ENCODE results near the gene ZNF468. TPM values are rescaled to one million over a fixed set of nuclear protein-coding genes. Genes with fewer than 3 reads are reported as not detected.

The ZNF468 gene
- polyA plus RNA-seq, 2 donors = 4.5 to 5.2 TPM

Other genes with a start within 250 kb of the ZNF468 start
- 10 to 100 TPM; 17.5 to 59.7 TPM for gene ZNF83, start 219.3 kb downstream of the ZNF468 start, polyA plus RNA-seq
- gene ZNF611, start 122.6 kb downstream of the ZNF468 start, polyA plus RNA-seq = 1 to 10 TPM; 1.8 to 3.3 TPM
- gene ZNF600, start 70.8 kb downstream of the ZNF468 start, polyA plus RNA-seq = 10 to 100 TPM in 1 of 2 donors, 1 to 10 TPM in 1; 8.2 to 15.6 TPM
- 1 to 10 TPM; 2.3 to 2.6 TPM for gene ZNF28, start 36.0 kb downstream of the ZNF468 start, polyA plus RNA-seq
- gene ZNF320, start 40.0 kb upstream of the ZNF468 start, polyA plus RNA-seq = 1 to 10 TPM; 1.6 to 2.5 TPM
- gene ZNF888, start 65.8 kb upstream of the ZNF468 start, polyA plus RNA-seq = 1 to 10 TPM; 1.9 to 2.7 TPM
- gene ZNF816, start 105.3 kb upstream of the ZNF468 start, polyA plus RNA-seq = 1 to 10 TPM; 2.0 to 2.1 TPM
- not detected for gene ERVV-1, start 156.3 kb upstream of the ZNF468 start, polyA plus RNA-seq
- not detected for gene ERVV-2, start 187.1 kb upstream of the ZNF468 start, polyA plus RNA-seq
- gene ZNF160, start 245.8 kb upstream of the ZNF468 start, polyA plus RNA-seq = 10 to 100 TPM in 1 of 2 donors, 1 to 10 TPM in 1; 7.6 to 18.2 TPM

Measured in esophagus (tissue), 2 donors.